MM.1S (cell line): ENCODE data around the gene RICTOR.

Source experiments
- EZH2phosphoT487 ChIP-seq: fragments of 300-600 bp; sonication (generic); IDR thresholded peaks from 2 replicates; pipeline ENCODE4 v1.6.1; 2018; ENCODE audit warnings: antibody characterized with exemption, low read length
- TF ChIP-seq, protein P1 (sequence below): fragments of 300-600 bp; sonication (generic); IDR thresholded peaks from 2 replicates; pipeline ENCODE4 v1.5.1; 2016; ENCODE audit warnings: antibody characterized with exemption, low read length, mixed read lengths

DNA sequence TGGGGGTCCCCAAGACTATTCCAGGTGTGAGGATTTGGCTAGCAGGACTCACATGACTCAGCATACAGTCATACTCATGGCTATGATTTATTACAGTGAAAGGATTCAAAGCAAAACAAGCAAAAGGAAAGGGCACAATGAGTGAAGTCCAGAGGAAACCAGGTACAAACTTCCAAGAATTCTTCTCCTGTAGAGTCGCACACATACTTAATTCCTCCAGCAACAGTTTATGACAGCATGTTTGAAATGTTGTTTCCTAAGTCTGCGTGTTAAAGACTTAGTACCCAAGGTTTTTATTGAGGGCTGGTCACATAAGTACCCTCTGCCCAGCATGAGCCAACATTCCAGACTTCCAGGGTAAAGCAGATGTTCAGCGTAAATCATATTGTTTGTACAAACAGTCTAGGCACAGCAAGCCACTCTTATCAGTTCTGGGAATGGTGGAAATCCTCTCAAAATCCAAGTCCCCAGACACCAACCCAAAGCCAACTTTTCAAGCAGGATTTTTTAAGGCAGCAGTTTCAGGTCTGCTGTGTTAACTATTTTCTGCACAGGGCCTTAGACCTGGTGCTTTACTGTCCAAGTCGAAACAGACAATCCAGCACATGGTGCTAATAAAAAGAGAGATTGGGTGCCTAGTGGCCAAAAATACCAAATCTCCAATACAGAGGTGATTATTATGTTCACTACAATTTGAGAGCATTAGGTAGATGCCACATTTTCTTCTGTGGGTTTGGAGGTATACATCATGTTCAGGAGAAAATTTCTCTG is 18.6 kb upstream of the RICTOR start:
- TF ChIP-seq, protein P1, sequence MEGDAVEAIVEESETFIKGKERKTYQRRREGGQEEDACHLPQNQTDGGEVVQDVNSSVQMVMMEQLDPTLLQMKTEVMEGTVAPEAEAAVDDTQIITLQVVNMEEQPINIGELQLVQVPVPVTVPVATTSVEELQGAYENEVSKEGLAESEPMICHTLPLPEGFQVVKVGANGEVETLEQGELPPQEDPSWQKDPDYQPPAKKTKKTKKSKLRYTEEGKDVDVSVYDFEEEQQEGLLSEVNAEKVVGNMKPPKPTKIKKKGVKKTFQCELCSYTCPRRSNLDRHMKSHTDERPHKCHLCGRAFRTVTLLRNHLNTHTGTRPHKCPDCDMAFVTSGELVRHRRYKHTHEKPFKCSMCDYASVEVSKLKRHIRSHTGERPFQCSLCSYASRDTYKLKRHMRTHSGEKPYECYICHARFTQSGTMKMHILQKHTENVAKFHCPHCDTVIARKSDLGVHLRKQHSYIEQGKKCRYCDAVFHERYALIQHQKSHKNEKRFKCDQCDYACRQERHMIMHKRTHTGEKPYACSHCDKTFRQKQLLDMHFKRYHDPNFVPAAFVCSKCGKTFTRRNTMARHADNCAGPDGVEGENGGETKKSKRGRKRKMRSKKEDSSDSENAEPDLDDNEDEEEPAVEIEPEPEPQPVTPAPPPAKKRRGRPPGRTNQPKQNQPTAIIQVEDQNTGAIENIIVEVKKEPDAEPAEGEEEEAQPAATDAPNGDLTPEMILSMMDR = no peak
- no peak for TF ChIP-seq EZH2phosphoT487
